DLD1 (cell line): ENCODE results near the gene VMP1.
"Not testable (repeated sequence)": the region's sequence is repeated elsewhere in the genome, so short reads cannot be mapped to it uniquely, and the experiment has no call there.

Source experiments
- in situ Hi-C: cut with HindIII; loops from 2 replicates; pipeline ENCODE4 v1.10.0; 2017; ENCODE audit warnings: low sequenced_read_pairs

Gene VMP1

GRCh38 chr17:59752922-59753321 is 45.5 kb downstream of the VMP1 start:
- in situ Hi-C loops: no loop called here

GRCh38 chr17:59753522-59754467 is 46.3 kb downstream of the VMP1 start:
- in situ Hi-C loops: no loop called here

GRCh38 chr17:59754552-59754951 is 47.1 kb downstream of the VMP1 start:
- in situ Hi-C loops: no loop called here

GRCh38 chr17:59755069-59755468 is 47.6 kb downstream of the VMP1 start:
- in situ Hi-C loops: not testable (repeated sequence)

GRCh38 chr17:59756236-59756818 is 48.9 kb downstream of the VMP1 start:
- in situ Hi-C loops: no loop called here

GRCh38 chr17:59757043-59757442 is 49.6 kb downstream of the VMP1 start:
- in situ Hi-C loops: no loop called here

GRCh38 chr17:59757470-59757869 is 50.0 kb downstream of the VMP1 start:
- in situ Hi-C loops: no loop called here

GRCh38 chr17:59757881-59758385 is 50.5 kb downstream of the VMP1 start:
- in situ Hi-C loops: no loop called here

- in situ Hi-C loops: not testable (repeated sequence)
These were observed 51.7 kb downstream of the VMP1 start for GRCh38 chr17:59758998-59759651.

- in situ Hi-C loops: no loop called here
These were observed 52.7 kb downstream of the VMP1 start for GRCh38 chr17:59760160-59760559.

- in situ Hi-C loops: no loop called here
These were observed 54.1 kb downstream of the VMP1 start for GRCh38 chr17:59761385-59762048.

GRCh38 chr17:59762049-59762823 is 54.8 kb downstream of the VMP1 start:
- in situ Hi-C loops: no loop called here

GRCh38 chr17:59762824-59763374 is 55.4 kb downstream of the VMP1 start:
- in situ Hi-C loops: no loop called here

- in situ Hi-C loops: no loop called here
These were observed 56.4 kb downstream of the VMP1 start for GRCh38 chr17:59763861-59764260.

GRCh38 chr17:59764292-59764741 is 56.9 kb downstream of the VMP1 start:
- in situ Hi-C loops: no loop called here

GRCh38 chr17:59765038-59765437 is 57.6 kb downstream of the VMP1 start:
- in situ Hi-C loops: no loop called here

GRCh38 chr17:59766491-59766890 is 59.0 kb downstream of the VMP1 start:
- in situ Hi-C loops: no loop called here

GRCh38 chr17:59767176-59767575 is 59.7 kb downstream of the VMP1 start:
- in situ Hi-C loops: no loop called here

GRCh38 chr17:59769887-59770286 is 62.4 kb downstream of the VMP1 start:
- in situ Hi-C loops: no loop called here

- in situ Hi-C loops: no loop called here
These were observed 63.6 kb downstream of the VMP1 start for GRCh38 chr17:59771093-59771492.
